Stimulated activated naive CD4-positive, alpha-beta T cell treated with Interleukin-2 at 50 U/mL for 16 hours (primary cell): ENCODE data around the gene CCDC97.
"Not testable (repeated sequence)": the region's sequence is repeated elsewhere in the genome, so short reads cannot be mapped to it uniquely, and the experiment has no call there.

Source experiments
- DNase-seq: peaks from one replicate; lab custom pipeline; 2025; lab: John Stamatoyannopoulos, UW

The CCDC97 gene

DNA sequence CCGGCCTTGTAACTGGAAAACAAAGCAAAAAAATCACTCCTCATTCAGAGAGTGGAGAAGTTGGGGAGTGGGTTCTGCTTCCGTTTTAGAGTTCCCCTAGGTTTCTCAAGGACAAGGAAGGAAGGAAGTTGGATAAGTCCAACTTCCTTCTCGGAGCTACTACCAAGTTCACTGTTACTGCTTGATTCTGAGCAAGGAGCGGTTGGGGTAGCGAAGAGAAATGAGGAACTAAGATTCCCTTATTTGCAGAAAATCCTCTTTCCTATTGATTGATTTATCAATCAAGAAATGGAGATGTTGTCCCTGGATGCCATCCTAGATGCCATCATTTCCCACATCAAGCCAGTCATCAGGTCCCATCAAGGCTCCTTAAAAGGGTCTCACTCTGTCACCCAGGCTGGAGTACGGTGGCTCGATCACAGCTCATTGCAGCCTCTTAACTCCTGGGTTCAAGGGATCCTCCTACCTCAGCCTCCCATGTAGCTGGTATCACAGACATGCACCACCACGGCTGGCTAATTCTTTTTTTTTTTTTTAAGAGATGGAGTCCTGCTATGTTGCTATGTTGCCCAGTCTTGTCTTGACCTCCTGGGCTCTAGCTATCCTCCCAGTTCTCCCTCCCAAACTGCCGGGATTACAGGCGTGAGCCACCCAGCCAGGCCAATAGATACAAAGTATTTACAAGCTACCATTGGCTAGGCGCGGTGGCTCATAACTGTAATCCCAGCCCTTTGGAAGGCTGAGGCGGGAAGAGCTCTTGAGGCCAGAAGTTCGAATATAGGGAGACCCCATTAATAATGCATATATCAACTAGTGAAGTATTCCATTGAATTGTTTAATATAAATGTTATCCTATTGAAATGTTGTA lies 54.8 kb downstream of the CCDC97 start:
- no peak for DNase-seq

DNA sequence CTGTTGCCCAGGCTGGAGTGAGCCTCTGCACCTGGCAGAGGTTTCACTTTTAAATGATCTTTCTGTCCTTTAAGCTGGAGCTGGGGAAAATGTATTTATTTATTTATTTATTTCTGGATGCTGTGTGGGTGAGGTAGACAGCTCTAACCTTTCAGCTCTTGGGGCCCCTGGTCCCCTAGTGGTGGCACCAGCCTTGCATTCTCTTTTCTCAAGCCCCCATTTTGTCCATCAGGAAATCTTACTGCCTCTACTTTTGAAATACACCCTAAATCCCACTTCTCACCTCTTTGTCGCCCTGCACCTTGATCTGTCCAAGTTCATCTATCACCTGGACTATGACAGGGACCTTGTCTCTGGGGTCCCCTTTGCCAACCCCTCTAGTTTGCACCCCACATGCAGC lies 56.1 kb downstream of the CCDC97 start:
- DNase-seq: no peak

DNA sequence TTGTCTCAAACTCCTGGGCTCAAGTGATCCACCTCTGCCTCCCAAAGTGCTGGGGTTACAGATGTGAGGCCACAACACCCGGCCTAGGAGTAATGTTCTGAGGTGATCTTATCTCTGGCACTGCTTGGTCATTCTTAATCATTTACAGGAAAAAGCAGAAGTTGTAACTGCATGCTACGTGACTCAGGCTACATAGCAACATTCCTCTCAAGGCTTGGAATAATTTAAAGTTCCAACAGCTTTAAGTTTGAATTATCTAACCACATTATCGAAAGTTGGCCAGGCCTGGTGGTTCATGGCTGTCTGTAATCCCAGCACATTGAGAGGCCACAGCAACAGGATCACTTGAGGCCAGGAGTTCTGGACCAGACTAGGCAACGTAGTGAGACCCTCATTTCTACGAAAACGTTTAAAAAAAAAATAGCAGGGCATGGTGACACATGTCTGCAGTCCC lies 57.9 kb downstream of the CCDC97 start:
- DNase-seq: no peak

DNA sequence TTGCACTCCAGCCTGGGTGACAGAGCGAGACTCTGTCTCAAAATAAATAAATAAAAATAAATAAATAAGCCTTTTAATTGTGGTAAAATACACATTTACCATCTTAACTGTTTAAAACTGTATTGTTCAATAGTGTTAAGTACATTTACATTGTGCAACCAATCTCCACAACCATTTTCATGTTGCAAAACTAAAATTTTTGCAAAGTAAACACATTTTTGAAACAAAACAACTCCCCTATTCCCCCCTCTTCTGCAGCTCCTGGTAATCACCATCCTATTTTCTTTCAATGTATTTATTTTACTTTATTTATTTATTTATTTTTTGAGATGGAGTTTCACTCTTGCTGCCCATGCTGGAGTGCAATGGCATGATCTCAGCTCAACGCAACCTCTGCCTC lies 59.8 kb downstream of the CCDC97 start:
- DNase-seq: no peak

DNA sequence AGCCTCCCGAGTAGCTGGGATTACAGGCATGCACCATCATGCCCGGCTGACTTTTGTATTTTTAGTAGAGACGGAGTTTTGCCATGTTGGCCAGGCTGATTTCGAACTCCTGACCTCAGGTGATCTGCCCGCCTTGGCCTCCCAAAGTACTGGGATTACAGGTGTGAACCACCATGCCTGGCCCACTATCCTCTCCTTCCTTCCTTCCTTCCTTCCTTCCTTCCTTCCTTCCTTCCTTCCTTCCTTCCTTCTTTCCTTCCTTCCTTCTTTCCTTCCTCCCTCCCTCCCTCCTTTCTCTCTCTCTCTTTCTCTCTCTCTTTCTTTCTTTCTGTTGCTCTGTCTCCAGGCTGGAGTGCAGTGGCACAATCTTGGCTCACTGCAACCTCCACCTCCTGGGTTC lies 61.1 kb downstream of the CCDC97 start:
- DNase-seq: not testable (repeated sequence)

DNA sequence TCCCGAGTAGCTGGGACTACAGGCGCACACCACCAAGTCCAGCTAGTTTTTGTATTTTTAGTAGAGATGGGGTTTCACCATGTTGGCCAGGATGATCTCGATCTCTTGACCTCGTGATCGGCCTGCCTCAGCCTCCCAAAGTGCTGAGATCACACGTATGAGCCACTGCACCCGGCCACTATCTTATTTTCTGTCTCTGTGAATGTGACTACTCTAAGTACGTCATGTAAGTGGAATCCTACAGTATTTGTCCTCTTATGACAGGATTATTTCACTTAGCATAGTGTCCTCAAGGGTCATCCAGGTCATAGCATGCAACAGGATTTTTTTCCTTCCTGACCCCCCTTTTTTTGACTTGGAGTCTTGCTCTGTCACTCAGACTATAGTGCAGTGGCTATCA lies 61.6 kb downstream of the CCDC97 start:
- DNase-seq: no peak

DNA sequence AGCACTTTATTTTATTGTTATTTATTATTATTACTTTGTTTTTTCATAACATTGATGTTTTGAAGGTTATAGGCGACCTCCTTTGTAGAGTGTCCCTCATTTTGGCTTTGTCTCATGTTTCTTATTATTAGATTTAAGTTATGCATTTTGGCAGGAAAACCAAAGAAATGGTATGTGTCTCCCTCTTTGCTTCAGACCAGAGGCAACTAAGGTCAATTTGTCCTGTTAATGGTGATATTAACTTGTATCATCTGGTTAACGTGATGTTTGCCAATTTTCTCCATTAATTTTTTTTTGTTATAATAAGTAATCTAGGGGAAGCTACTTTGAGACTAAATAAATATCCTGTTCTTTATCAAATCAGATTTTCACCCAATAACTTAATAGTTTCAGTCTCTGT lies 62.5 kb downstream of the CCDC97 start:
- no peak for DNase-seq

DNA sequence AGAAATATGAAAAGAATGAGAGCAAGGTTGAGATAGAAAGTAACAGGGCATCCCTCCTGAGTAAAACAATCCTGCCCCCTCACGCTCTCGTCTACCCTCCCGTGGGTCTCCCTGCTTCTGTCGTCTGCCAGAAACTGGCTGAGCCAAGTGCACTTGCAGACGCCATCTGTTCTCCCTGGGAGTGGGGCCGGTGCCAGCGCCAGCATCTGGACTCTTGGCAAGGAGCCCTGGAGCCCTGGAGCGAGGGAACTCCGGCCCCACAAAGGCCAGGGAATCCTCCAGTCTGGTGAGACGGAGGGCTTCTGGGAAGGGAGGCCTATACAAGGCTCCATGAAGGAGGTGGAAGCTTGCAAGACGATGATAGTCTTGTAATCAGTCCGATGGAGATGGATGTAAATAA lies 64.0 kb downstream of the CCDC97 start:
- DNase-seq: no peak
